ENCODE measurements around the gene THUMPD3. TPM values are rescaled to one million over a fixed set of nuclear protein-coding genes. Genes with fewer than 3 reads are reported as not detected.

The THUMPD3 gene
- total and polyA plus RNA-seq, 9 of the 15 experiments (the other 6 are each of a cell fraction or from before 2014, with no cell fraction given) = 58.3 to 132 (median 113) TPM

DNA sequence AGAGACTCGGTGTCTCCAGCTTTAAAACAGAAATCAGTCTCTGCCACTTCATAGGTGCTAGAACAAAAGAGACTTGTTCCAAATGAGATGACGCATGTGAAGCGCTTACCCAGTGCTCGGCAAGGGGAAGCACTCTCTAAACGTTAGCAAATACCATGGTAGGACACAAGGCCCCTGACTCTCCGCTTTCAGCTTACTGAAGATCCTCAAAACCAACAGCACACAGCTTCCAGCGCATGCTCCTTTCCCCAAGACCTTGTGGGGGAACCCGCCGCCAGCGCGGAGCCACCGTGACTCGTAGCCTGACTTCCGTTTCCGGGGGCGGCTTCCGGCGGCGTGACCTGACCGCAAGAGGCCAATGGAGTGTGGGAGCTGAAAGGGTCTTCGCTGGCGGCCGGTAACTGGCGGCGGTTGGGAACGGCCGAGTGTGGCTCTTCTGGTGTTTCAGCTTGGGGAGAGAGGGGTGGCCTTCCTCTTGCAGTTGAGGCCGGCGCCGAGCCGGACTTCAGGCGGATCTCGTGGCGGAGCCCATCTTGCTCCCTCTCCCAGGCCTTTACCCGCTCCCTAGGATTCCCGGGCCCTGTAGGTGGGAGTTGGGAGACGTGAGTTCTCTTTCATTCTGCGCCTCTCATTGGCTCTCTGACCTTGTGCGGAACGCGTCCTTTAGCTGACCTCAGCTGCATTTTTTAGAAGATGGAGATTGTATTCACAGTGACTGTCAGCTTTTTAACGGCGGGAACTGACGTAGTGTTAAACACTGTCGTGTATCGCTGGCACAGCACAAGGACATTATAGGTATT, at the start of gene THUMPD3 (continued):
- TF ChIP-seq, protein P1, sequence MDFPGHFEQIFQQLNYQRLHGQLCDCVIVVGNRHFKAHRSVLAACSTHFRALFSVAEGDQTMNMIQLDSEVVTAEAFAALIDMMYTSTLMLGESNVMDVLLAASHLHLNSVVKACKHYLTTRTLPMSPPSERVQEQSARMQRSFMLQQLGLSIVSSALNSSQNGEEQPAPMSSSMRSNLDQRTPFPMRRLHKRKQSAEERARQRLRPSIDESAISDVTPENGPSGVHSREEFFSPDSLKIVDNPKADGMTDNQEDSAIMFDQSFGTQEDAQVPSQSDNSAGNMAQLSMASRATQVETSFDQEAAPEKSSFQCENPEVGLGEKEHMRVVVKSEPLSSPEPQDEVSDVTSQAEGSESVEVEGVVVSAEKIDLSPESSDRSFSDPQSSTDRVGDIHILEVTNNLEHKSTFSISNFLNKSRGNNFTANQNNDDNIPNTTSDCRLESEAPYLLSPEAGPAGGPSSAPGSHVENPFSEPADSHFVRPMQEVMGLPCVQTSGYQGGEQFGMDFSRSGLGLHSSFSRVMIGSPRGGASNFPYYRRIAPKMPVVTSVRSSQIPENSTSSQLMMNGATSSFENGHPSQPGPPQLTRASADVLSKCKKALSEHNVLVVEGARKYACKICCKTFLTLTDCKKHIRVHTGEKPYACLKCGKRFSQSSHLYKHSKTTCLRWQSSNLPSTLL (IDR thresholded peaks at IDR 0.05) = no peak; the same call in 1 of the 2 replicates
- TF ChIP-seq CTBP1 (IDR thresholded peaks at IDR 0.05; ENCODE audit: borderline replicate concordance) (peak; percentile 81; the same call in 1 of the 2 replicates), PHF21A (IDR thresholded peaks at IDR 0.05; ENCODE audit: borderline replicate concordance, low read depth) (0 out of 2 replicates have a peak, but pooled peaks have one; percentile 30), CREB1 (IDR thresholded peaks at IDR 0.05) (peak; percentile 74), CREB1 (CRISPR knock-in tag; IDR thresholded peaks at IDR 0.05) (peak; percentile 70; the same call in 1 of the 2 replicates), KLF13 (tag; IDR thresholded peaks at IDR 0.05; ENCODE audit: borderline replicate concordance, low read depth) (peak; percentile 75; the same call in 1 of the 2 replicates), RUNX1 (IDR thresholded peaks at IDR 0.05; ENCODE audit: low read depth) (peak; percentile 58; the same call in 1 of the 2 replicates), MXI1 (IDR thresholded peaks at IDR 0.05; ENCODE audit: low read depth, low read length) (peak; percentile 56; the same call in 1 of the 2 replicates), HDAC1 (IDR thresholded peaks at IDR 0.05) (peak in 1 of 2 experiments; percentile 98; a peak in 2 of 4 replicates), ZNF589 (CRISPR knock-in tag; IDR thresholded peaks at IDR 0.05; ENCODE audit: low read depth) (peak; percentile 68), NRF1 (conservative IDR thresholded peaks at IDR 0.05 in 1 of 2, IDR thresholded peaks at IDR 0.05 in 1 of 2) (peak; percentile 93 to 94)
- TF ChIP-seq, protein P2, sequence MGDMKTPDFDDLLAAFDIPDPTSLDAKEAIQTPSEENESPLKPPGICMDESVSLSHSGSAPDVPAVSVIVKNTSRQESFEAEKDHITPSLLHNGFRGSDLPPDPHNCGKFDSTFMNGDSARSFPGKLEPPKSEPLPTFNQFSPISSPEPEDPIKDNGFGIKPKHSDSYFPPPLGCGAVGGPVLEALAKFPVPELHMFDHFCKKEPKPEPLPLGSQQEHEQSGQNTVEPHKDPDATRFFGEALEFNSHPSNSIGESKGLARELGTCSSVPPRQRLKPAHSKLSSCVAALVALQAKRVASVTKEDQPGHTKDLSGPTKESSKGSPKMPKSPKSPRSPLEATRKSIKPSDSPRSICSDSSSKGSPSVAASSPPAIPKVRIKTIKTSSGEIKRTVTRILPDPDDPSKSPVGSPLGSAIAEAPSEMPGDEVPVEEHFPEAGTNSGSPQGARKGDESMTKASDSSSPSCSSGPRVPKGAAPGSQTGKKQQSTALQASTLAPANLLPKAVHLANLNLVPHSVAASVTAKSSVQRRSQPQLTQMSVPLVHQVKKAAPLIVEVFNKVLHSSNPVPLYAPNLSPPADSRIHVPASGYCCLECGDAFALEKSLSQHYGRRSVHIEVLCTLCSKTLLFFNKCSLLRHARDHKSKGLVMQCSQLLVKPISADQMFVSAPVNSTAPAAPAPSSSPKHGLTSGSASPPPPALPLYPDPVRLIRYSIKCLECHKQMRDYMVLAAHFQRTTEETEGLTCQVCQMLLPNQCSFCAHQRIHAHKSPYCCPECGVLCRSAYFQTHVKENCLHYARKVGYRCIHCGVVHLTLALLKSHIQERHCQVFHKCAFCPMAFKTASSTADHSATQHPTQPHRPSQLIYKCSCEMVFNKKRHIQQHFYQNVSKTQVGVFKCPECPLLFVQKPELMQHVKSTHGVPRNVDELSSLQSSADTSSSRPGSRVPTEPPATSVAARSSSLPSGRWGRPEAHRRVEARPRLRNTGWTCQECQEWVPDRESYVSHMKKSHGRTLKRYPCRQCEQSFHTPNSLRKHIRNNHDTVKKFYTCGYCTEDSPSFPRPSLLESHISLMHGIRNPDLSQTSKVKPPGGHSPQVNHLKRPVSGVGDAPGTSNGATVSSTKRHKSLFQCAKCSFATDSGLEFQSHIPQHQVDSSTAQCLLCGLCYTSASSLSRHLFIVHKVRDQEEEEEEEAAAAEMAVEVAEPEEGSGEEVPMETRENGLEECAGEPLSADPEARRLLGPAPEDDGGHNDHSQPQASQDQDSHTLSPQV (IDR thresholded peaks at IDR 0.05) = peak; percentile 86
- TF ChIP-seq, protein P3, sequence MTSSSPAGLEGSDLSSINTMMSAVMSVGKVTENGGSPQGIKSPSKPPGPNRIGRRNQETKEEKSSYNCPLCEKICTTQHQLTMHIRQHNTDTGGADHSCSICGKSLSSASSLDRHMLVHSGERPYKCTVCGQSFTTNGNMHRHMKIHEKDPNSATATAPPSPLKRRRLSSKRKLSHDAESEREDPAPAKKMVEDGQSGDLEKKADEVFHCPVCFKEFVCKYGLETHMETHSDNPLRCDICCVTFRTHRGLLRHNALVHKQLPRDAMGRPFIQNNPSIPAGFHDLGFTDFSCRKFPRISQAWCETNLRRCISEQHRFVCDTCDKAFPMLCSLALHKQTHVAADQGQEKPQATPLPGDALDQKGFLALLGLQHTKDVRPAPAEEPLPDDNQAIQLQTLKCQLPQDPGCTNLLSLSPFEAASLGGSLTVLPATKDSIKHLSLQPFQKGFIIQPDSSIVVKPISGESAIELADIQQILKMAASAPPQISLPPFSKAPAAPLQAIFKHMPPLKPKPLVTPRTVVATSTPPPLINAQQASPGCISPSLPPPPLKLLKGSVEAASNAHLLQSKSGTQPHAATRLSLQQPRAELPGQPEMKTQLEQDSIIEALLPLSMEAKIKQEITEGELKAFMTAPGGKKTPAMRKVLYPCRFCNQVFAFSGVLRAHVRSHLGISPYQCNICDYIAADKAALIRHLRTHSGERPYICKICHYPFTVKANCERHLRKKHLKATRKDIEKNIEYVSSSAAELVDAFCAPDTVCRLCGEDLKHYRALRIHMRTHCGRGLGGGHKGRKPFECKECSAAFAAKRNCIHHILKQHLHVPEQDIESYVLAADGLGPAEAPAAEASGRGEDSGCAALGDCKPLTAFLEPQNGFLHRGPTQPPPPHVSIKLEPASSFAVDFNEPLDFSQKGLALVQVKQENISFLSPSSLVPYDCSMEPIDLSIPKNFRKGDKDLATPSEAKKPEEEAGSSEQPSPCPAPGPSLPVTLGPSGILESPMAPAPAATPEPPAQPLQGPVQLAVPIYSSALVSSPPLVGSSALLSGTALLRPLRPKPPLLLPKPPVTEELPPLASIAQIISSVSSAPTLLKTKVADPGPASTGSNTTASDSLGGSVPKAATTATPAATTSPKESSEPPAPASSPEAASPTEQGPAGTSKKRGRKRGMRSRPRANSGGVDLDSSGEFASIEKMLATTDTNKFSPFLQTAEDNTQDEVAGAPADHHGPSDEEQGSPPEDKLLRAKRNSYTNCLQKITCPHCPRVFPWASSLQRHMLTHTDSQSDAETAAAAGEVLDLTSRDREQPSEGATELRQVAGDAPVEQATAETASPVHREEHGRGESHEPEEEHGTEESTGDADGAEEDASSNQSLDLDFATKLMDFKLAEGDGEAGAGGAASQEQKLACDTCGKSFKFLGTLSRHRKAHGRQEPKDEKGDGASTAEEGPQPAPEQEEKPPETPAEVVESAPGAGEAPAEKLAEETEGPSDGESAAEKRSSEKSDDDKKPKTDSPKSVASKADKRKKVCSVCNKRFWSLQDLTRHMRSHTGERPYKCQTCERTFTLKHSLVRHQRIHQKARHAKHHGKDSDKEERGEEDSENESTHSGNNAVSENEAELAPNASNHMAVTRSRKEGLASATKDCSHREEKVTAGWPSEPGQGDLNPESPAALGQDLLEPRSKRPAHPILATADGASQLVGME (CRISPR knock-in tag; IDR thresholded peaks at IDR 0.05) = peak; percentile 67; the same call in 1 of the 2 replicates
